NCI-H2107 treated with DMSO at 0.1 percent for 48 hours (cell line): ENCODE measurements around the gene UNKL.

ENCODE experiments used
- DNase-seq: peaks from one replicate; lab custom pipeline; 2025; ENCODE audit not compliant: unreplicated experiment; lab: John Stamatoyannopoulos, UW

The UNKL gene

DNA sequence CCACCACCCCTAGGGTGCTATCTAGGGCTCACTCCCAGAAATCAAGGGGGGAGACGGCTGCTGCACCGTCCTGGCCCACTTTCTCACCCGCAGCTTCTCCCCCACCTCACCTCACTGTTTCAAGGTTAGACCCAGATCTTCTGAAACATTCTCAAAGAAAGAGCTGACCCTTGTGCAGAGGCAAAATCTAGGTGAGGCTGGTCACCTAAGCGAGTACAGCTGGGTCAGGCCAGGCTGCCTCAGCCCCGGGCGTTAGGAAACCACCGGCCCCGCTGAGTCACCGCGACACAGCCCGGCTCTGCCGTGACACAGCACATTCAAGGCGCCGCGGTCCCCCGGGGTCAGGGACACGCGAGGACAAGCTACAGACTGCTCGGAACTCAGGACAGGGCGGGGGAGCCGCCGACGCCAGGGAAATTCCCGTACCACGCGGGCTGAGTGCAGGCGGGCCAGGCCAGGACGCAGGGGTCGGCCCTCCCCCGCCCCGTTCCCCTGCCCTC, 35.6 kb downstream of the UNKL start:
- no peak for DNase-seq

DNA sequence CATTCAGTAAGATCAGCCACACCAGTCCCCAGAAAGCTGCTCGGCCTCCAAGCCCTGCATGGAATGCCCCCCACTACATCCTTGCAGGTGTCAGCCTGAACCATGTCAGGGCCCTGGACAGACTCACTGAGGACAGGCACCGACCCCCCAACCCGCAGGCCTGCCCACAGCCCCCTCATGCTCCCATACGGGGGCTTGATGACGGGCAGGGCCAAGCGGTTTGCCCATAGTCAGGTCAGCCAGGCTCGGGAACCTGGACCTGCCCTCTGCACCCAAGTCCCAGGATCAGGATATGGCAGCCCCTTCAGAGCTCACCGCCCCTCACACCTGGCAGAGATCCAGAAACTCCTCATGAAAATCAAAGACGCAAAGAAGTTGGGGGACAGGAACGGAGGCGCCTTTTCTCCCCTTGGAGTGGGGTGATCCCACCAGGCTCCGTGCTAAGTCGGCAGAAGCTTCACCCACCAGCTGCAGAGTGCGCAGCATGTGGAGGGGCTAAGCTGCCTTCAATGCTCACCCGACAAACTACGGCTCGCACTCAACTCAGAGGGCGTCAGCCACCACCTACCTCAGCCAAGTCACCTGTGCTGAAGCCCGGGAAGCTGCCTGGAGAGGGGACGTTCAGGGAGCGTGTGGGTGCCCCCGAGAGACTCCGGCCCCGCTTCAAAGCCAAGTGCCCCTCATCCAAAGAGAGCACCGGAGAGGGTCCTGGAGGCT, 36.3 kb downstream of the UNKL start:
- no peak for DNase-seq

- no peak for DNase-seq
These were observed 37.0 kb downstream of the UNKL start for GRCh38 chr16:1377406-1378010.

DNA sequence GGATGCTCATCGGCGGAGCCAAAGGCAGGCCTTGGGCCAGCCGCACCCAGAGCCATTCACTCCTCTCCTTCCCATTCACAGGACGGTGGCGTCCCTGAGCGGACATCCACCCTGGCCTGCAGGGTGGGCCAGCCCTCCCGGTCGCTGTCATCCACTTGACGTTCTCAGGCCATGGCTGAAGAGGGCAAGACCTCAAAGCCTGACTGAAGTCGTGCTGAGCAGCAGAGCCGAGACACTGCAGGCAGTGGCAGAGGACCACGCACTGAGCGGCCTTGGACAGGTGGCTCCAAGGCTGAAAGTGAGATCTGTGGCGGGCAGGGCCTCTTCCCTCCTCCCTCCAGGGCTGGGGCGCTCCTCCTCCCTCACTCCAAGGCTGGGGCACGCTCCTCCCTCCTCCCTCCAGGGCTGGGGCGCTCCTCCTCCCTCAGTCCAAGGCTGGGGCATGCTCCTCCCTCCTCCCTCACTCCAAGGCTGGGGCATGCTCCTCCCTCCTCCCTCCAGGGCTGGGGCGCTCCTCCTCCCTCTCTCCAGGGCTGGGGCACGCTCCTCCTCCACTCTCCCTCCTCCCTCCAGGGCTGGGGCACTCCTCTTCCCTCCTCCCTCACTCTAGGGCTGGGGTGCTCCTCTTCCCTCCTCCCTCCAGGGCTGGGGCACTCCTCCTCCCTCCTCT, 38.6 kb downstream of the UNKL start:
- no peak for DNase-seq

GRCh38 chr16:1375298-1375640, 39.2 kb downstream of the UNKL start:
- DNase-seq: no peak

DNA sequence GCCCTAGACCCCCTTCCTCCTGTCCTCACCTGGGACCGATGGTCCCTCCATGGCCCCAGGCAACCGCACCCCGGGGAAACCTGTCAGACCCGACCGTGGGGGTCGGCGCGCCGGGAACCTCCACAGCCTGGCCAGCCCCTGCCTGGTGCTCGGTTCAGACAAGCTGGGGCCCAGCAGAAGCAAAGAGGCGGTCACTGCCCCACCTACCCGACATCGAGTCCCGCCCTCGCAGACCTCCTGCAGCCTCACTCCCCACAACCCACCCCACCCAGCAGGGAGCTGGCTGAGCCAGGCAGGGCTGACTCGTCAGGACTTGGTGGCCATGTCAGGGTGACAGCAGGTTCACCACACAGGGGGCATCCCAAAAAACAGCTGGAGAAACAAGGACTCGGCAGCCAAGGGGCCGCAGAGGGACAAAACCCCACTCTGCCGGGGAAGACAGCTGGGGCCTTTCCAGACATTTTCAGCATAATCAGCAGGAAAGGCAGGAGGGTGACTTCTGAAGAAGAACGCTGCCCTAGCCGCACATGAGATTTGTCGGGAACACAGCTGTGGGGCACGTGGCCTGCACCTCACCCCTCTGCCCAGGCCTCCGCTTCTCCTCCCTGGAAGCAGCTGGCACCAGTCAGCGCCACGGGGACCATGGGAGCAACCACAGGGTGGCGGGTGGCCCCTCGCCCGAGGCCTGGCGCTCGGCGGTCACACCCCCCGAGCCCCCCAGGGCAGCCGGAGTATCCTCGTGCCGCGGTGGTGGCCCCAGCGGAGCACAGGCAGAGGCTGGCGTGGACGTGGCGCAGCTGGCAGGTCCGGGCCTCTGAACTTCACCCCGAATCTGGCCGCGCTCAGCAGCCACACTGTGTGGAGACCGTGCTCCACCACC, 39.8 kb downstream of the UNKL start:
- no peak for DNase-seq

GRCh38 chr16:1372292-1372950, 42.1 kb downstream of the UNKL start:
- DNase-seq: no peak

DNA sequence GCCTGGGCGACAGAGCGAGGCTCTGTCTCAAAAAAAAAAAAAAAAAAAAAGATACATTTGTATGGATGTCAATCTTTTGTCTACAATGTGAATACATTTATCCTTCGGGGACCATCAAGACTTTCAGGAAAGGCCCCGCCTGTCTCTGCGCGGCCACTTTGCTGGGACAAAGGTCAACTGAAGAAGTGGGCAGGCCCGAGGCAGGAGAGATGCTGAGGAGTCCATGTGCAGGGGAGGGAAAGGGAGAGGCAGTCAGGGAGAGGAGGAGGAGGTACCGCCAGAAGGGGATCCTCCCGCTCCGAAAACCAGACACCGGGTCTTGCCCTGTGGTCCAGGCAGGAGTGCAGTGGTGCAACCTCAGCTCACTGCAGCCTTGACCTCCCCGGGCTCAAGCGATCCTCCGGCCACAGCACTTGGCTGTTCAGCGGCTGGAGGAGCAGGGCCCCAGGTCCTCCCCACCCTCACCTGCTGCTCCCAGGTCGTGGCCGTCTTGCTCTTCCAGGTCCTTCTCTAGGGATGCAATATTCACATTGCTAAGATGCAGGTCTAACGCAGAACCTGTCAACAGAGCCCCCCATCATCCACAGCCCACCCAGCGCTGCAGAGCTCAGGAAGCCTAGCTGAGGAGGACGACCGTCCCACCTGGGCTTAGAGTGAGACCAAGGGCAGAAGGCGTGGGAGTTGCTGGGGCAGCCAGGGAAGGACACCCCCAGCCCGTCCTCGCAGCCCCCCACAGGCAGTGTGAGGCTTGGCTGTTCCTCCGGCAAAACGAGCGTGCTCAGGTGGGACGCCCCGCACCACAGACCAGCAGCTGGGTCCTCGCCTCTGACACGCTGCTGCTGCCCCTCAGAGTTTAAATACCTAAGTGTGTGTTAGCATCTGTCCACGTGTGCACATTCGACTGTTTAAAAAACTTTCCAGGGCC, 43.2 kb downstream of the UNKL start:
- no peak for DNase-seq

DNA sequence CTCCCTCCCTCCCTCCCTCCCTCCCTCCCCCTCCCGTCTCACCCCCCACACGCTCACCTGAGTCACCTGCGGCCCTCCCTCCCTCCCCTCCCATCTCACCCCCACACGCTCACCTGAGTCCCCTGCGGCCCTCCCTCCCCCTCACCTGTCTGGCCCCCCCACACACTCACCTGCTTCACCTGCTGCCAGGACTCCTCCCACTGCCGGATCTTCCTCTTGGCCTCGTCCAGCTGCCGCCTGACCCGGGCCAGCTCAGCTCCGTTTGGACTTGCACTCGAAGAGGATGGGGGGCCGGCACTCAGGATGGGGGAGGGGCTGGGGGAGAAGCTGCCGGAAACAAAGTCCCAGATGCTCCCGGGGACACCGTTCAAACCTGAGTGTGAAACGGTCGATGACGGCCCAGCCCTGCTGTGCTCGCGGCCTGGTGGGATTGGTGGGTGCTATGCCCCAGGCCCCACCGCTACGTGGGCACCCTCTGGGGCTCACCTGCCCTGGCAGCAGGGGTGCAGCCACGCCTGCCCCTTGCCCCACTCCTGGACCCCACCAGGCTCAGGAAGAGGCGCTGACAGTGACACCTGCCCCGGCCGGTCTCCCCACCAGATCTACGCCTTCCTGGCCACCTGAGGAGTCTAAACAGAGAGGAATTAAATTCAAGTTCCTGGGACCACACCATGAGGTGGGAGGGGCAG, 46.9 kb downstream of the UNKL start:
- DNase-seq: no peak

- no peak for DNase-seq
These were observed 47.7 kb downstream of the UNKL start for GRCh38 chr16:1366712-1367299.

GRCh38 chr16:1366060-1366711, 48.3 kb downstream of the UNKL start:
- no peak for DNase-seq

DNA sequence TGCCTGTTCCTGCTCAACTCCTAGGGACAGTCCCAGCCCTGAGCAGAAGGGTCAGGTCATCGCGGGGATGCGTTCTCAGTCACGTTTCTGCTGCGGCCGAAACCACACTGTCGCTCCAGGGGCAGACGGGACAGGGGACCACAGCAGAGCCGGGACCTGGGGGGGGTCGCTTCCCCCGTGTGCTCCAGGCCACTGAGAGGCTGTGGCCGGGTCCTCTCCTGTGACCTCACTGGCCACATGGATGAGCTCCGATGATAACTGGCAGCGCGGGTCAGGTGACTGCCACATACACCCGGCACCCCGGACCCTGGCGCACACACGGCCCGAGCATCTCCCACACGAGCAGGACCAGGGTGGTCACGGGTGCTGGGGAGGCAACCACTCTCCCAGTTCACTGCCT, 50.0 kb downstream of the UNKL start:
- no peak for DNase-seq

GRCh38 chr16:1363501-1364041, 50.9 kb downstream of the UNKL start:
- peak; percentile 25 for DNase-seq

- DNase-seq: no peak
These were observed 51.7 kb downstream of the UNKL start for GRCh38 chr16:1362807-1363206.

GRCh38 chr16:1361685-1362360, 52.7 kb downstream of the UNKL start:
- DNase-seq: no peak

GRCh38 chr16:1357906-1358566, 56.5 kb downstream of the UNKL start:
- no peak for DNase-seq
